DND-41 (cell line): ENCODE results near the gene CDC42SE2.

Source experiments
- EZH2 ChIP-seq: IDR thresholded peaks from 3 replicates; pipeline ENCODE4 v1.6.1; 2012; ENCODE audit warnings: borderline replicate concordance, low read depth, mild to moderate bottlenecking, moderate library complexity, low read length, inconsistent platforms; ENCODE audit not compliant: severe bottlenecking
- TF ChIP-seq, protein P1 (sequence below): IDR thresholded peaks from 2 replicates; pipeline ENCODE4 v1.5.1; 2012; ENCODE audit warnings: borderline replicate concordance, low read length, moderate library complexity, mild to moderate bottlenecking; ENCODE audit not compliant: poor library complexity, severe bottlenecking; ENCODE audit errors: extremely low read depth

DNA sequence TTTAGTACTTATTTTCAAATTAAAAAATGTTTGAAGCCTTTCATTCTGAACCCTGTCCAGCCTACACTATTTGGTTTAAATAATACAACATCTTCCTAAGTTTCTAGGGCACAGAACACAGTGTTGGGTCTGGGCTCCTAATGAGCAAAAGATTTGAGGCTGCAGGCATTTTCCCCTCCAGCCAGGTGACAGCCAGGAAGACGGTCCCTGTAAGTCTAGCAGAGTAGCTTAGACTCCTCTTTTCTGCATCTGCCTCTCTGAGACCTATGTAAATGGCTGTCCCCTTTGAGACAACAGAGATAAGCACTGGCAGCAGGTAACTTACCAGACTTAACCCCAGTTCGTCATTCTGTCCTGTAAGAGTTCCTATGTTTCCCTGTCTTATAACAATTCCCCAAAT, 141.8 kb downstream of the CDC42SE2 start:
- TF ChIP-seq, protein P1, sequence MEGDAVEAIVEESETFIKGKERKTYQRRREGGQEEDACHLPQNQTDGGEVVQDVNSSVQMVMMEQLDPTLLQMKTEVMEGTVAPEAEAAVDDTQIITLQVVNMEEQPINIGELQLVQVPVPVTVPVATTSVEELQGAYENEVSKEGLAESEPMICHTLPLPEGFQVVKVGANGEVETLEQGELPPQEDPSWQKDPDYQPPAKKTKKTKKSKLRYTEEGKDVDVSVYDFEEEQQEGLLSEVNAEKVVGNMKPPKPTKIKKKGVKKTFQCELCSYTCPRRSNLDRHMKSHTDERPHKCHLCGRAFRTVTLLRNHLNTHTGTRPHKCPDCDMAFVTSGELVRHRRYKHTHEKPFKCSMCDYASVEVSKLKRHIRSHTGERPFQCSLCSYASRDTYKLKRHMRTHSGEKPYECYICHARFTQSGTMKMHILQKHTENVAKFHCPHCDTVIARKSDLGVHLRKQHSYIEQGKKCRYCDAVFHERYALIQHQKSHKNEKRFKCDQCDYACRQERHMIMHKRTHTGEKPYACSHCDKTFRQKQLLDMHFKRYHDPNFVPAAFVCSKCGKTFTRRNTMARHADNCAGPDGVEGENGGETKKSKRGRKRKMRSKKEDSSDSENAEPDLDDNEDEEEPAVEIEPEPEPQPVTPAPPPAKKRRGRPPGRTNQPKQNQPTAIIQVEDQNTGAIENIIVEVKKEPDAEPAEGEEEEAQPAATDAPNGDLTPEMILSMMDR = no peak
- no peak for TF ChIP-seq EZH2
